Upper lobe of left lung (tissue), 6 donors: ENCODE results near the gene ST6GALNAC2. TPM values are rescaled to one million over a fixed set of nuclear protein-coding genes. Genes with fewer than 3 reads are reported as not detected.

Source experiments
- ATAC-seq, 2 donors: fragments of 200-7000 bp; cut with Tn5 transposase; one replicate each; pipeline ENCODE4 v1.9.1; 2022; ENCODE audit warnings: mild to moderate bottlenecking in 2 of 2, moderate library complexity in 2 of 2; ENCODE audit not compliant: low FRiP score in 2 of 2
- DNase-seq, 2 donors: peaks; one replicate each; pipeline ENCODE4 v3.0.0-alpha.2; 2019 to 2020
- H3K27ac ChIP-seq, 4 donors: fragments of 200-600 bp; sonication (generic); one replicate each; pipeline ENCODE4 v1.5.1; 2016 to 2019
- H3K27me3 ChIP-seq, 4 donors: fragments of 200-600 bp; sonication (generic); one replicate each; pipeline ENCODE4 v1.5.1; 2017 to 2019
- H3K36me3 ChIP-seq, 4 donors: fragments of 200-600 bp; sonication (generic); one replicate each; pipeline ENCODE4 v1.5.1; 2016 to 2019
- H3K4me1 ChIP-seq, 4 donors: fragments of 200-600 bp; sonication (generic); one replicate each; pipeline ENCODE4 v1.5.1; 2018 to 2019
- H3K4me3 ChIP-seq, 4 donors: fragments of 200-600 bp; sonication (generic); one replicate each; pipeline ENCODE4 v1.5.1; 2017 to 2019; ENCODE audit warnings: mild to moderate bottlenecking in 2 of 4, moderate library complexity in 1 of 4
- H3K9me3 ChIP-seq, 4 donors: fragments of 200-600 bp; sonication (generic); one replicate each; pipeline ENCODE4 v1.5.1; 2018 to 2019
- CTCF ChIP-seq, 6 experiments: fragments of 450-650 bp in 4 of 6; fragments of 200-600 bp in 2 of 6; sonication (generic) in 2 of 6; IDR thresholded peaks; one replicate each; pipeline ENCODE4 v1.5.1; 2016 to 2019; ENCODE audit warnings: antibody characterized with exemption in 6 of 6
- EP300 ChIP-seq, 4 donors: sonication (generic); formaldehyde crosslinking; IDR thresholded peaks; one replicate each; pipeline ENCODE4 v1.5.1; 2017; ENCODE audit warnings: antibody characterized with exemption in 4 of 4, control low read depth in 2 of 4
- POLR2A ChIP-seq, 4 donors: fragments of 450-650 bp; IDR thresholded peaks; one replicate each; pipeline ENCODE4 v1.5.1; 2016 to 2017; ENCODE audit warnings: antibody characterized with exemption in 4 of 4, mild to moderate bottlenecking in 2 of 4
- POLR2AphosphoS5 ChIP-seq, 2 donors: sonication (generic); formaldehyde crosslinking; IDR thresholded peaks; one replicate each; pipeline ENCODE4 v1.5.1; 2017; ENCODE audit warnings: antibody characterized with exemption in 2 of 2
- WGBS, 2 donors: methylation state at CpG; one replicate each; pipeline ENCODE4 v1.1.5; 2017 to 2018; 5-methylcytosine and 5-hydroxymethylcytosine counted together
- total RNA-seq, 6 donors: library from RNA; depleted of rRNA in 4 of 6; stranded (reverse); fragments of >200 nt in 4 of 6; gene quantifications; one replicate each; pipeline versions ENCODE4 v1.1.0 to v1.2.1, GENCODE V29; 2016 to 2021
- donor health status: DM: no; HTN: no; CAD: no; lungs with moderate emphysema.
- donor health status: DM: no; HTN: yes; CAD: no; lungs with severe emphysema.

ST6GALNAC2 gene
- total RNA-seq, 6 donors from 2014 or later: 24.4 to 63.5 (median 39.8) TPM

- Histone ChIP-seq H3K27me3 (no peaks in the 10 kb centered on the region), H3K27ac (peak overlapping the region in 2 of 4 donors; percentile 16 to 45), H3K9me3 (no peaks in the 10 kb centered on the region), H3K4me3 (no peak overlapping the region), H3K36me3 (no peaks in the 10 kb centered on the region), H3K4me1 (peaks cover 10 to 33% (median 21%) of the 10 kb centered on the region in 4 donors)
- DNase-seq: peak in 1 of 2 donors; percentile 79
- peak; percentile 80 to 84 for ATAC-seq
- TF ChIP-seq POLR2AphosphoS5 (IDR thresholded peaks at IDR 0.05): peak; percentile 29 to 34
- no peak for TF ChIP-seq POLR2A (IDR thresholded peaks at IDR 0.05)
- peak in 1 of 4 donors; percentile 12 for TF ChIP-seq EP300 (IDR thresholded peaks at IDR 0.05)
- TF ChIP-seq CTCF (IDR thresholded peaks at IDR 0.05): no peak
- WGBS, 2 donors: 44 to 55% methylated on average over 9 to 12 of the region's 12 CpGs
Observed at GRCh38 chr17:76597156-76598003, 11.7 kb upstream of the ST6GALNAC2 start.

GRCh38 chr17:76594690-76595089, 9.0 kb upstream of the ST6GALNAC2 start:
- no peak overlapping the region for H3K27ac ChIP-seq
- no peak overlapping the region for H3K4me3 ChIP-seq
- DNase-seq: no peak
- H3K27me3 ChIP-seq: no peaks in the 10 kb centered on the region
- ATAC-seq: no peak
- no peaks in the 10 kb centered on the region for H3K9me3 ChIP-seq
- H3K4me1 ChIP-seq: peaks cover 0 to 9% (median 7%) of the 10 kb centered on the region in 4 donors
- TF ChIP-seq POLR2A (IDR thresholded peaks at IDR 0.05): no peak
- no peak for TF ChIP-seq CTCF (IDR thresholded peaks at IDR 0.05)
- no peak for TF ChIP-seq EP300 (IDR thresholded peaks at IDR 0.05)
- no peak for TF ChIP-seq POLR2AphosphoS5 (IDR thresholded peaks at IDR 0.05)
- H3K36me3 ChIP-seq: no peaks in the 10 kb centered on the region
- 89% methylated on average over 3 of the region's 3 CpGs for WGBS, 2 donors

- DNase-seq (no peak), ATAC-seq (no peak)
- TF ChIP-seq POLR2AphosphoS5 (IDR thresholded peaks at IDR 0.05): no peak
- no peak for TF ChIP-seq CTCF (IDR thresholded peaks at IDR 0.05)
- no peak for TF ChIP-seq POLR2A (IDR thresholded peaks at IDR 0.05)
- TF ChIP-seq EP300 (IDR thresholded peaks at IDR 0.05): no peak
- no peaks in the 10 kb centered on the region for H3K27me3 ChIP-seq
- no peak overlapping the region for H3K4me3 ChIP-seq
- H3K4me1 ChIP-seq: peaks cover 0 to 8% (median 7%) of the 10 kb centered on the region in 4 donors
- H3K36me3 ChIP-seq: no peaks in the 10 kb centered on the region
- H3K9me3 ChIP-seq: no peaks in the 10 kb centered on the region
- no peak overlapping the region for H3K27ac ChIP-seq
- WGBS, 2 donors: 79 to 86% methylated on average over 4 of the region's 4 CpGs
Observed at GRCh38 chr17:76593959-76594358, 8.3 kb upstream of the ST6GALNAC2 start.

- no peaks in the 10 kb centered on the region for H3K9me3 ChIP-seq
- H3K27me3 ChIP-seq: no peaks in the 10 kb centered on the region
- ATAC-seq: no peak
- H3K36me3 ChIP-seq: no peaks in the 10 kb centered on the region
- no peak overlapping the region for H3K4me3 ChIP-seq
- no peak overlapping the region for H3K27ac ChIP-seq
- DNase-seq: no peak
- peaks cover 0 to 6% (median 5%) of the 10 kb centered on the region in 4 donors for H3K4me1 ChIP-seq
- TF ChIP-seq POLR2A (IDR thresholded peaks at IDR 0.05): no peak
- no peak for TF ChIP-seq POLR2AphosphoS5 (IDR thresholded peaks at IDR 0.05)
- TF ChIP-seq EP300 (IDR thresholded peaks at IDR 0.05): no peak
- TF ChIP-seq CTCF (IDR thresholded peaks at IDR 0.05): no peak
- WGBS, 2 donors: 76 to 83% methylated on average over 8 of the region's 8 CpGs
Observed at GRCh38 chr17:76593384-76593826, 7.7 kb upstream of the ST6GALNAC2 start.
